ENCODE data around the gene IFI27L2. TPM values are rescaled to one million over a fixed set of nuclear protein-coding genes. Genes with fewer than 3 reads are reported as not detected.

Gene IFI27L2
- total RNA-seq, 6 experiments from 2014 or later = 1.8 to 7.9 (median 4.1) TPM; not detected in 1

GRCh38 chr14:94114589-94115057 is 14.8 kb downstream of the IFI27L2 start:
- intact Hi-C loops (cut with DNase I) = no loop called here
- DNase-seq (no peak), ATAC-seq (no peak)
- no peaks in the 10 kb centered on the region for H3K36me3 ChIP-seq
- H3K4me1 ChIP-seq = peaks cover 0 to 8% (median 0%) of the 10 kb centered on the region in 4 donors
- no peaks in the 10 kb centered on the region for H3K27me3 ChIP-seq
- no peak overlapping the region for H3K4me3 ChIP-seq
- TF ChIP-seq CTCF (IDR thresholded peaks at IDR 0.05) (no peak), POLR2A (IDR thresholded peaks at IDR 0.05) (no peak)
- H3K9me3 ChIP-seq = no peaks in the 10 kb centered on the region
- no peak overlapping the region for H3K27ac ChIP-seq
- 63% methylated on average over 4 of the region's 5 CpGs for WGBS (ENCODE audit: insufficient coverage, low coverage, low lambda C conversion rate, missing lambda C conversion rate)

- intact Hi-C loops (cut with DNase I) = no loop called here
- no peak for DNase-seq
- peaks cover 0 to 8% (median 0%) of the 10 kb centered on the region in 4 donors for H3K4me1 ChIP-seq
- no peak overlapping the region for H3K4me3 ChIP-seq
- WGBS (ENCODE audit: insufficient coverage, low coverage, low lambda C conversion rate, missing lambda C conversion rate) = 58% methylated on average over 2 of the region's 5 CpGs
- no peaks in the 10 kb centered on the region for H3K27me3 ChIP-seq
- no peaks in the 10 kb centered on the region for H3K36me3 ChIP-seq
- ATAC-seq = no peak
- TF ChIP-seq POLR2A (IDR thresholded peaks at IDR 0.05) = no peak
- TF ChIP-seq CTCF (IDR thresholded peaks at IDR 0.05) = no peak
- H3K27ac ChIP-seq = no peak overlapping the region
- H3K9me3 ChIP-seq = no peaks in the 10 kb centered on the region
Measured at GRCh38 chr14:94113908-94114588, 15.4 kb downstream of the IFI27L2 start.

- no peaks in the 10 kb centered on the region for H3K27me3 ChIP-seq
- no peaks in the 10 kb centered on the region for H3K9me3 ChIP-seq
- peaks cover 0 to 8% (median 0%) of the 10 kb centered on the region in 4 donors for H3K4me1 ChIP-seq
- no peak overlapping the region for H3K27ac ChIP-seq
- peak; percentile 77 to 89 (median 83) for DNase-seq
- TF ChIP-seq CTCF (IDR thresholded peaks at IDR 0.05) (no peak), POLR2A (IDR thresholded peaks at IDR 0.05) (no peak)
- H3K36me3 ChIP-seq = no peaks in the 10 kb centered on the region
- peak; percentile 65 to 83 (median 74) for ATAC-seq
- intact Hi-C loops (cut with DNase I) = no loop called here
- no peak overlapping the region for H3K4me3 ChIP-seq
- 48% methylated on average over 4 of the region's 6 CpGs for WGBS (ENCODE audit: insufficient coverage, low coverage, low lambda C conversion rate, missing lambda C conversion rate)
Measured at GRCh38 chr14:94113490-94113889, 15.9 kb downstream of the IFI27L2 start.

- ATAC-seq (no peak), DNase-seq (no peak)
- no peak overlapping the region for H3K27ac ChIP-seq
- 72% methylated on average over 6 of the region's 7 CpGs for WGBS (ENCODE audit: insufficient coverage, low coverage, low lambda C conversion rate, missing lambda C conversion rate)
- no peak overlapping the region for H3K4me3 ChIP-seq
- H3K9me3 ChIP-seq = no peaks in the 10 kb centered on the region
- no peaks in the 10 kb centered on the region for H3K36me3 ChIP-seq
- H3K4me1 ChIP-seq = peaks cover 0 to 8% (median 0%) of the 10 kb centered on the region in 4 donors
- no peaks in the 10 kb centered on the region for H3K27me3 ChIP-seq
- intact Hi-C loops (cut with DNase I) = no loop called here
- TF ChIP-seq POLR2A (IDR thresholded peaks at IDR 0.05) (no peak), CTCF (IDR thresholded peaks at IDR 0.05) (no peak)
Measured at GRCh38 chr14:94113073-94113472, 16.3 kb downstream of the IFI27L2 start.
